Vagina (tissue), 2 donors: ENCODE data around the gene GREM1.

ENCODE experiments used
- CTCF ChIP-seq, 3 experiments: fragments of 450-650 bp in 2 of 3; fragments of 200-600 bp in 1 of 3; sonication (generic) in 1 of 3; IDR thresholded peaks; one replicate each; pipeline ENCODE4 v1.5.1; 2017 to 2019; ENCODE audit warnings: antibody characterized with exemption in 3 of 3, mild to moderate bottlenecking in 2 of 3, moderate library complexity in 2 of 3
- POLR2AphosphoS5 ChIP-seq, 2 donors: sonication (generic); formaldehyde crosslinking; IDR thresholded peaks; one replicate each; pipeline ENCODE4 v1.9.0; 2017; ENCODE audit warnings: antibody characterized with exemption in 2 of 2, mild to moderate bottlenecking in 2 of 2, low read depth in 1 of 2; ENCODE audit not compliant: insufficient read depth in 1 of 2

- TF ChIP-seq CTCF (IDR thresholded peaks at IDR 0.05): no peak
- no peak for TF ChIP-seq POLR2AphosphoS5 (IDR thresholded peaks at IDR 0.05; ENCODE audit: insufficient read depth in 1 of 2, low read depth in 1 of 2)
Measured at GRCh38 chr15:32674681-32675080, 43.1 kb upstream of the GREM1 start.
